H4 (cell line): ENCODE data around the gene DSTN. TPM values are rescaled to one million over a fixed set of nuclear protein-coding genes. Genes with fewer than 3 reads are reported as not detected.

Experiments
- DNase-seq: peaks from one replicate; pipeline ENCODE4 v3.0.0-alpha.2; 2015; ENCODE audit warnings: low spot score
- total RNA-seq: library from RNA; depleted of rRNA; stranded (reverse); fragments of >200 nt; shearing (Covaris generic); gene quantifications from 2 replicates; pipeline ENCODE4 v1.2.3, GENCODE V29; 2014

DSTN gene
- total RNA-seq, 1 experiment from 2014 or later: 303 TPM

- DNase-seq: no peak
Measured at GRCh38 chr20:17580895-17581294, 11.0 kb downstream of the DSTN start.

DNA sequence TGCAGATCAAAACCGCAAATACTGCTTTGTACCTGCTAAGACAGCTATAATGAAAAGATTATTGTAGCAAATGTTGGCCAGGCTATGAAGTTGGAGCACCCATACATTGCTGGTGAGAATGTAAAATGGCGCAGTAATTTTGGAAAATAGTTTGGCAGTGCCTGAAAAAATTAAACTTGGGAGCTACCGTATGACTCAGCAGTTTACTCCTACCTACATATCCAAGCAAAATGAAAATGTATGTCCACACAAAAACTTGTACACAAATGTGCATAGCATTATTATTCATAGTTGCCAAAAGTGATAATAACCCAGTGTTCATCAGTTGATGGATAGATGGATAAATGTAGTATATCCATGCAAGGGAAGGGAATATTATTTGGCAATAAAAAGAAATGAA lies 13.3 kb downstream of the DSTN start:
- no peak for DNase-seq

GRCh38 chr20:17584689-17585088 lies 14.8 kb downstream of the DSTN start:
- no peak for DNase-seq

DNA sequence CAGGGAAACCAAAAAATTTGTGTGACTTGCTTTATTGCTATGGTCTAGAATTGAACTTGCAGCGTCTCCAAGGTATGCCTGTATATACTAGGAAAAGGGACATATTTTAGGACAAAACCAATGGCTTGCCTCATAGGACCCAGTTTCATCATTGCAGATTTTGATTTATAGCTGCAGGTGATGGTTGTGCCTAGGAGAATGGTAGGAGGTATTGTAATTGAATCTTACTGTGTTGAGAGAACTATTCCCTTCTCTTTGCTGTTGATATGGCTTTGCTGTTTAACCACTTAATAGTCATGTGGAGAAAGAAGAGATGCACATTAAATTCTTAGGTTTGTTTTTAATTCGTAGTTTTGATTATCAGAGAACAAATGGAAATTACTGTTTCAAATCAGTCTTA lies 16.4 kb downstream of the DSTN start:
- DNase-seq: no peak

DNA sequence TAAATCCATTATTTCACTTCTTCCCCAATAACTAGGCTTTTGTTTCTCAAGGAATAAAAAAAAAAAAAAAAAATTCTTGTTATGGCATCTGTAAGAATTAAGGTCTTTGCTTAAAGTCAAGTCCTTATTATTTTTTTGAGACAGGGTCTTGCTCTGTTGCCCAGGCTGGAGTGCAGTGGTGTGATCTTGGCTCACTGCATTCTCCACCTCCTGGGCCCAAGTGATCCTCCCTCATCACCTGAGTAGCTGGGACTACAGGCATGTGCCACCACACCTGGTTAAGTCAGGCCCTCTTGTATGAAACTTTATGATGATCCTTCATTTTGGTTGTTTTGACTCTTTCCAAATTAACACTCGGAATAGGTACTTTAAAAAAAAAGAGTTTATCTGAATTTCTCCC lies 17.3 kb downstream of the DSTN start:
- DNase-seq: no peak

DNA sequence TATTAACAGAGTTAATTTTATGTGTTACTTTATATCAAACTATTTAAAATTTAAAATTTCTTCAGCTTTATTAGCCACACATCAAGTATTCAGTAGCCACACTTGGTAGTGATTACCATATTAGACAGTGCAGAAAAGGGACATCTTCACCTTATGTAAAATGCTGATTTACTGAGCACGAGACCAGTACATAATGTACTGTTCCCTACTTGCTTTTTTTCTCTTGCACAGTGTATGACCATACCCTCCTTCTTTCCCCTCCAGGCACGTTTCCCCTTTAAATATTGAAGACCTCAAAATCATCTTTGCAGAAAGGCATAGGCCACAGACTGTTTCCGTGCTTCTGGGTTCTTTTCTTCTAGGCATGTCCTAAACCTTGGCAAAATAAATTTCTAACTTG lies 17.9 kb downstream of the DSTN start:
- no peak for DNase-seq

DNA sequence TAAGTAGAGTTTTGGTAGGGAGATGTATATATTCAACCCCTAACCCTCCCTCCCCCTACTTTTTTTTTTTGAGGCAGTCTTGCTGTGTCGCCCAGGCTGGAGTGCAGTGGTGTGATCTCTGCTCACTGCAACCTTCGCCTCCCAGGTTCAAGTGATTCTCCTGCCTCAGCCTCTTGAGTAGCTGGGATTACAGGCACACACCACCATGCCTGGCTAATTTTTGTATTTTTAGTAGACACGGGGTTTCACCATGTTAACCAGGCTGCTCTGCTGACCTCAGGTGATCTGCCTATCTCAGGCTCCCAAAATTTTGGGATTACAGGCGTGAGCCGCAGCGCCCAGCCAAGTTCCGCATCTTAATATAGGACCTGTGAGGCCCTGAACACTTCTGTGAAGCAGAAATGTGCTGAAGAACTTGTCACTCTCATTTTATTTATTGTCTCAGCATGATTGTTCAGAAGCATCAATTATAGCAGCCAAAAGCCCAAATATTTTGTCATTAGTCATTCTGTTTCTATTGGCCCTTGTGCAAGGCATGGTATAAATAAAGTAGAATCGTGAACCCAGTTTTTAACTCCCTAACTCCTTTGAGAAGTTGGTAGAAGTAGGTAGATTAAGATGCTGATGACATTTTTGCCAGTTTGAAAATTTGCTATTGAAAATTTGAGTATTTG lies 19.4 kb downstream of the DSTN start:
- DNase-seq: no peak

DNA sequence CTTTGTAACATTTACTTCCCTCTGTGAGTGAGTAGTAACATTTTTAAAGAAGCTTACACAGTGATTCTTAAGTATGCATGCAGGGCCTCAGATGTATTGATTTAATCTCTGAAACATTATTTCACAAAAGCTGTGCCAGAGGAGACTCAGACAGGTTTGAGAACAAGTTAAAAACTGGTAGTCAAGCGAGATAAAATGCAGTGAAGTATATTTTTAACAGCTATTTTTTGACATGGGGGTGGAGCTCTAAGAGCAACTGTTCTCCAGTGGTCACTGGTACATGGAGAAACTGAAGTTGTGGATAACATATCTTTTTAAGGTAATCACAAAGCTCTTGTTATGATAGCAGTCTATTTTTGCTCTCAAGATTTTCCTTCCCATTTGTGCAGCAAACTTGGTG lies 20.4 kb downstream of the DSTN start:
- DNase-seq: no peak

DNA sequence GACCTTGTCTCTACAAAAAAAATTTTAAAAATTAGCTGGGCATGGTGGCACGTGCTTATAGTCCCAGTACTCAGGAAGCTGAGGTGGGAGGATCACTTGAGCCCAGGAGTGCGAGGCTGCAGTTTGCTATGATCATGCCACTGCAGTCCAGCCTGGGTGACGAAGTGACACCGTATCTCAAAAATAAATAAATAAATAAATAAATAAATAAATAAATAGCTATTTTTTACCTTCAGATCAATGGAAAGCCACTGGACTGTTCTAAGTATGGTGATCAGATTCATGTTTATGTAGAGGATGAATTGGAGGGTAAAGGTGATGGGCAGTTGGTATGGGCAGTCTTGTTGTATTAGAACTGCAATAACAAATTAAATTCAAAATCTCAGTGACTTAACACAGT lies 24.0 kb downstream of the DSTN start:
- DNase-seq: no peak

DNA sequence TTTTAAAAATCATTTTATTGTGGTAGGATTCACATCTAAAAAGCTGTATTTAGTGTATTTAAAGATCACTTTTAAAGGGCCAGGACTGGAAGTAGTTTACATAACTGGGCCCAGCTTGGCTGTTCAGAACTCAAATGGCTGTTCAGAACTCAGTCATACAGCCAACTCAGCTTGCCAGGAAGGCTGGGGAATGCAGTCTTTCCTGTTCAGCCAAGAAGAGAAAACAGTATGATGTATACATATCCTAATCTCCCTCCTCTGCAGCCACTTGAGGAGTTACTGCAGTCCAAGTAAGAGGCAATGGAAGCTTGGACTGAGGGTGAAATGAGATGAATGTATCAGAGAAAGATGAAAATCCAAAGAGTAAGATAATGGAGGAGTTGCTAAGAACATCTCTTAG lies 24.6 kb downstream of the DSTN start:
- no peak for DNase-seq

- no peak for DNase-seq
Measured at GRCh38 chr20:17595856-17596255, 26.0 kb downstream of the DSTN start.

GRCh38 chr20:17598013-17598550 lies 28.2 kb downstream of the DSTN start:
- no peak for DNase-seq

DNA sequence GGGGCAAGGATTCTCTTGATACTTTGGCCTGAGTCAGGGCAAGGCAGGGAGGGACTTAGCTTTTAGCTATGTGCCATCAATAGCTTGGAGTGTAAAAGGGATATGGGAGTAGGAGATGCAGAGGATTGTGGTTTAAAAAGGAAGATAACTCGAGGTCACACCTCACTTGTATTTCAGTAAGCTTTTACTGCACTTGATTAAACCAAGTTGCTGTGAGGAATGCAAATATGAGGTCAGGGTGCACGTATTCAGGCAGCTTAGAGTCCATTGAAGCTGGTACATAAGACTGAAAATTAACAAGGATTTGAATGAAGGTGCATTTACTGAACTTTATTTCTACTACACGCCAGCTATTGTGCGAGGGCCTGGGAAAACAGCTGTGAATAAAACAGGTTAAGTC lies 32.1 kb downstream of the DSTN start:
- DNase-seq: no peak

- no peak for DNase-seq
Measured at GRCh38 chr20:17602493-17602892, 32.6 kb downstream of the DSTN start.

DNA sequence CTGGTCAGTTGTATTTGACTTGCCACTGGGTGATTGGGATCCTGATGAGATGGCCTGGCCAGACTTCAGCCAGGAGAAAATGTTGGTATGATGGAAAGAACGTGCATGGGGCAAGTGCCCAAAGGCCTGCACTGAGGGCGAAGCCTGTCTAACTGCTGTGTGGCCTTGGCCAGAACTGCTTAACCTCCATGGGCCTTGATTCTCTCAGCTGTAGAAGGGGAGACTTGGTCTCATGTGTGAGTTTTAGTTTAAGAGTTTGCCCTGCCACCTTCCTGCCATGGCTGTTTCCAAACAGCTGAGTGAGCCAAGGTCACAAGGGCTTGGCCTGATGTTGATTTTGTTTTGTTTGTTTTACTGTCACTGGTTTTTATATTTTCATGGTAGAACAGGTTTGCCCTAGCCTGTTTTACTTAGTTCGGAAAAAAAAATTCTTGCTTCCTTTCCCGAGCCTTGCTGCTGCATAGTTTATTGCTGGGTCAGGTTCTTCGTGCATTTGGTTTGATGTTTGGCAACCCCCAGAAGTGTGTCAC lies 35.3 kb downstream of the DSTN start:
- no peak for DNase-seq

DNA sequence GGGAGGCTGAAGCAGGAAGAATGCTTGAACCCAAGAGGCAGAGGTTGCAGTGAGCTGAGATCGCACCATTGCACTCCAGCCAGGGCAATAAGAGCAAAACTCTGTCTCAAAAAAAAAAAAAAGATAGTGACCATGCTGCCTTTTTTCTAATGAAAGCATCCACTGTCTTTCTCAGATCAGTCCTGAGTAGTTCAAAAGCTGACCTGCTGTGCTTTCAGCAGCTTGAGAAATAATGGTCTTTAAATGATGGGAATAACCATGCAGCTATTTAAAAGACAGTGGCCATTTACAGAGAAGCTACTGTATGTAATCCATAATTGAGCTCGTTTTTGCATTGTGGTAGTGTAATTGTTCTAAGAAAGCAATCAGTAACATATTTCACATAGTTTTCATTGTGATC lies 36.1 kb downstream of the DSTN start:
- DNase-seq: no peak

GRCh38 chr20:17608701-17609497 lies 39.0 kb downstream of the DSTN start:
- no peak for DNase-seq

GRCh38 chr20:17609811-17610377 lies 40.0 kb downstream of the DSTN start:
- no peak for DNase-seq

DNA sequence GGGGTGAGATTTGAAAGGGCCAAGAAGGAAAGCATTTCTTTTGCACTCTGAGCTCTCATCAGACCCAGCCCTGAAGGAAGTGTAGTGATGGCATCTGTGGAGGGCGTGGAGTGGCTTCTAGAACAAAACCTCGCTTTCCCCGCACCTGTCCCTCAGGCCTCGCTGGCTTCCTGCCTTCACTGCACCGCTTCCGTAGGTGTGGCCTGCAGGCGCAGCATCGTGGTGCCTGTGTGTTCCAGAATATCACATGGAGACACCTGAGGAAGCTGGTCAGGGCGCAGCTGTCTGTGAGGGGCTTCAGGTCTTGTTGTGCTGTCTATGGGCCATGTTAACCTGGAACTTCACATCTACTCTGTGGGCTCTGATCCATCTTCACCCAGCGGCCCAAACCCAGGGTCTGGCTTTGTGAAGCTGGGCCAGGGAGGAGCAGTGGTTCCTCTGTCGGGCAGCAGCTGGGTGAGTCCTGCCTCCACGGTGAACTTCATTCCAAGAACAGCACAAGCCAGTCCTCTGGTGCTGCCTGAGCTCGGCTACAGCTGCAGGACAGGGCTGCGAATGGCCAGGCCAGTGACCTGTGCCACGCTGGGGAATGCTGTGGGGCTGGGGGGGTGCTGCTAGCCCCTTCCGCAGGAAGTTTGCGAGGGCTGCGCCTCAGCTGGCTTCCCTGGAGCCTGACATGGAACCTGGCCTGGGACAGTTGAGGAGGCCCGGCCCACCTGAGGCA lies 40.9 kb downstream of the DSTN start:
- DNase-seq: no peak

- no peak for DNase-seq
Measured at GRCh38 chr20:17611290-17611539, 41.3 kb downstream of the DSTN start.

- DNase-seq: no peak
Measured at GRCh38 chr20:17611540-17612286, 41.8 kb downstream of the DSTN start.
